Activated CD4-positive, alpha-beta T cell treated with anti-CD3 and anti-CD28 coated beads for 48 hours (primary cell): Measurements from ENCODE around the gene ACSBG1.

Experiments
- DNase-seq: peaks from one replicate; pipeline ENCODE4 v3.0.0-alpha.2; 2020

The ACSBG1 gene

DNA sequence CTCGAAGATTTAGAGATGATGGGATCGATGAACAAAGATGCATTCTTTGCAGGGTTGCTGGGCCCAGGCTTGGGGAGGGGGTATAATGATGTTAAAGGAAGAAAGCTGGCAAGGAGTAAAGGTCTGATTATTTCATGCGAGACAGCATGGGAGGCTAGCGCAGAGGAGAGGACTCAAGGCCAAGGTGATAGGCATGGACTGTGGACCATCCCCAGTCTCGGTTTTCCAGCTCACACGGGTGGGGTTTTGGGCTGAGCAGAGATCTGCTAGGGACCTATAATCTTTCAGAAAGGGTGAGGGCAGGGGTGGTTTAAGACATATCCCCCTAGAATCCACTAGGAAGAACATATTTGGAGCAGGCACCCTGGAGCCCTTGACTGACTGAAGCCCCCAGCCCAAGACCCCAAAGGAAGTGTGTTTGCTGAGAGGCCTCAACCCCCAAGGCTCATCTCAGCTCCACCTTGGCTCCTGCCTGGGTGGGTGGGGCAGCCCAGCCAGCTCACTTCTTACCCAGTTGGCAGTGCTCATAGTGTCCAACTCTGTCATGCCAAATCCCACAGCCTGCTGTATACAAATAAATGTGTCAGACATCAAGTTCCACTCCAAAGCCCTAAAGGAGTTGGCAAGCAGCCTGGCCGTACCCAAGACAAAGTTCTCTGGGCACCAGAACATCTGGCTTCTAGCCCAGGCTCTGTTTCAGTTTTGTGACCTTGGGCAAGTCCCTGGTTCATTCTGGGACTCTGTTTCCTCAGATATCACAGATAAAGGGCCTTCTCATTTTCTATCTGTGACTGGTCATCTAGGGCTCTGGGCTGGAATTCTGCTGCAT is 17.9 kb downstream of the ACSBG1 start:
- no peak for DNase-seq

- no peak for DNase-seq
Measured at GRCh38 chr15:78213956-78214355, 20.4 kb downstream of the ACSBG1 start.

DNA sequence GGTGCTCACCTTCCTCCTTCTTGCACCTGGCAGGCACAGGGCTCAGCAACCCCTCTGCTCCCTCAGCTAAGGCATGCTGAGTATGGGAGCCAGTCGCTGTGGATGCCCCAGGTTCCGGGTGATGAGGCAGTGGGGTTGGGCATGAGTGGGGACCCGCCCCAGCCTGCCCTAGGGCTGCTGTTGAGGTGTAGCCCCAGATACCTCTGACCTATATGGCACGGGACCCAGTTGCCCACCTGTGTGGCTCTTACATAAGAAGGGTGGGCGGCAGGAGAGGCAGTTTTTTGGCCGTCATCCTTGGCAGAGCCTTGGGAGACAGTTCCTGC is 21.0 kb downstream of the ACSBG1 start:
- no peak for DNase-seq

DNA sequence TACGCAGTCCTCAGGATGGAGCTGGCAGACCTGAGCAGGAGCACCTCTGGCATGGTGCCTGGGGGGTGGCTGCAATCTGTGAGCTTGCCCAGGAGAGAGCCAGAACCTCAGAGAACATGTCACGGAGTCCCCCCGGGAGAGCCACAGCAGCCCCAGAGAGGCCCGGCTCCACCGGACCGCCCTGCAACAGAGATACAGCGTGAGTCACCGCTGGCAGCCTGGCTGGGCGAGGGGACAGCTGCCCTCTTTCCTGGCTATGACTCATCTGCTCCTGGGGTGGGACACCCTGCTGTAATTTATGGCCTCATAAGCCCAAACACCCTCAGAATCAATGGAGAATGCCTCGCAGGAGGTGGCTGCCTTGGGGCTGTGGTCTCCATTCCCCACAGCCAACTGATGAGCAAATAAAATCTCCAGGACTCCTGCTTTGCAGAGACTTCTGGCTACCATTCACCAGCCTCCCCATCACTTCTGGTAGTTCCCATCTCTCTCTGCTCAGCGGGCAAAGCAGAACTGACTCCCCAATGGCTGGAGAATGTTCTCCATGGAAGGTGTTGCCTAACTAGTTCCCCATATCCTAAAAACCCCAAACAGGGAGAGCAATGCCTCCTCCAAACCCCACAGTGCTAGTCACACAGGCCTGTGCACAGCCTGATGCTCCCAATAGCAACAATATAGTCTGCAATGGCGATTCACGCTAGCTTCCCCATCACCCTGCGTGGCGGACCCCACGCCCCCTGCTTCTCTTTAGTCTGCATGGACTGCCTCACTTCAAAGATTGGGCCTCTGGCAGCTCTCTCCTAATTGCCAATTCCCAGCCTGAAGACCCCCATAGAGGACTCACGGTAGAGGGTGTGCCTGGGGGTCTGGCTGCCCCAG is 21.6 kb downstream of the ACSBG1 start:
- DNase-seq = no peak

GRCh38 chr15:78212008-78212407 is 22.4 kb downstream of the ACSBG1 start:
- no peak for DNase-seq

DNA sequence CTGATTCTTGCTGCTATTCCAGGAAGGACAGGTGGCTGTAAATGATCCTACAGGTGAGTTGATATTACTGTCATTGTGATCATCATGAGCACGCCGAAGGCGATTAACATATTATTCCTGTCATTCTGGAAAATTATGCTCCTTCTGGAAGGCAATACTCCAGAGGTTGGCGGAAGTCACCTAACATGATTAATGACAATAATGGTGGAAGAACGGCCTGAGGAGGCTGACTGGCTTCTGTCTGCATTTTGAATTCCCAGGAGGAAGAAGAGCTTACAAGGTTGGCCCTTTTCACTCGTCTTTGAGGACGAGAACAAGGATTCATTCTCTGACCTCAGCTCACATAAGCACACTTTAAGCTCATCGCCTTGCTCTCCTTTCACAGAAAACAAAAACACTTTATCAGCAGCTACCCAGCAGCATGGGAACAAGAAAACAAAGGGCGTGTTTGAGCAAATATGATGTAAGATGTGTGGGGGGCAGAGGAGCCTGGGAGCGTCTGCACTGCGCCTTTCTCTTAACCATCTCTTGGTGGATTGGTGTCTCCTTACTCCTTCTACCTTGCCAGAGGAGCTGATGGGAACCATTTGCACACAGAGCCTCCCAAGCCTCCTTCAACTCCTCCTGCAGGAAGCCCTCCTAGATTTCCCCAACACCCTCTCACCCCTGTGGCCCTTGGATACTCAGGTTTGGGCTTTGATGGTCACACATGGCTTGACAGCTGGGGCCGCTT is 23.0 kb downstream of the ACSBG1 start:
- no peak for DNase-seq

DNA sequence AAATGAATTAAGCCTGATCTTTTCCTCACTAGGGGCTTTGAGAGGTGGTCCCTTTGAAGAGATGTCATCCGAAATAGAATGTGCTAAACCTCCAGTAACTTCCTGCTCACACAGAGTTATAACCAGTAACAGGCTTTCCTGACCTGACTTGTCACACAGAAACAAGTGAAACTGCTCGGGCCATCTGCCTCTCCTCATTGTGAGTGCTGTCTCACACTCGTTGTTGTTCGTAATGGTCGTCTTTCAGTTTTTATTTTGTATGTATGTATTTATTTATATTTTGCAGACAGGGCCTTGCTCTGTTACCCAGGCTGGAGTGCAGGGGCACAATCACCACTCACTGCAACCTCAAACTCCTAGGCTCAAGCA is 24.0 kb downstream of the ACSBG1 start:
- no peak for DNase-seq

GRCh38 chr15:78209646-78210348 is 24.6 kb downstream of the ACSBG1 start:
- DNase-seq = no peak

GRCh38 chr15:78208887-78209645 is 25.3 kb downstream of the ACSBG1 start:
- no peak for DNase-seq

DNA sequence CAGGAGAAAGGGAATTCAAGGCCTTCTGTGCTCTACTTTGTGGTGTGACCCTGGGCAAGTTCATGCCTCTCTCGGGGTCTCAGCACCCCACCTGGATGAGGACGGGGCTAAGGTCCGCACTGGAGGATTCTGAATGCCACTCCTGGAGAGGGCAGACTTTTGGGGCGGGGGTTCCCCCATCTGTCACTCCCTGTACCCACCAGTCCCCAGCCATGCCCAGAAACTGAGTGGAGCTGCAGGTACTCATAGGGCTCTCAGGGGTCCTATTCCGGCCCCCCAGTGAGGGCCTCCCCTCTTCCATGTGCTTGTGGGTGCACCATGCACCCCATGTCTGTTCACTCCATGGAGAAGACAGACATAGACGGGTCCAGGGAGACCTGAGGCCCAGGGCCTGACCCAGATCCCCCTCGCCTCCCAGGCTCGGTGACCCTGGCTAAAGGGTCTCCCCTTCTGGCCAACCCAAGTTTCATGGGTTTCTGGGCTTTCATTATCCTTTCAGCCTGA is 26.0 kb downstream of the ACSBG1 start:
- DNase-seq = no peak

DNA sequence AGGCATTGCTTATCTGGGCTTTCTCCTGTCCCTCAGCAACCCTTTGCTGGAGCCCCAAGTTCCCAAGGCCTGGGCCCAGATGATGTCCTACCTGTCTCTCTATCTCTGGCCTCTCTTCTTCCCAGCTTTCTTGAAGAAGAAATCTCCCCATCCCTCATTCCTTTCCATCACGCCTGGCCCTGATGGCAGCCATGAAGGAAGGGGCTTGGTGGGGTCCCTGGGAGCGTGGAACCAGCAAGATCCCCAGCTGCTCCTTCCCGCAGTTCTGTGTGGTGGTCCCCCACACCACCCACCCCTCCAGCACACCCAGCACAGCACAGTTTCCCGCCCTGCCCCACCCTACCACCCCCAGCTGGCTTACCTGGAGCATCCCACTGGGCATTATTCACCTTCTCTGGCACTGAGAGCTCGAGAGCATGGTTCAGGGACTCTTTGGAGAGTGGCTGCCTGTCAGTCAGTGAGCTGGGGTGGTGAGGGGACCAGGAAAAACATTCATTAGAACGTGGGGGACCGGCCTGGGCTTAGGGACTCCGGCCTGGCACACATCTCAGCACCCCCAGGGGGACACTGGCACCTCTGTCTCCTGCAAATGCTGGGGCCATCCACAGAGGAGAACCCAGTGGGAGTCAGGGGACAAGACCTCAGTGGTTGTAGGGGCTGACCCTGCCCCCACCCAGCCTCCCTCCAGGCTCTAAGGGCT is 26.6 kb downstream of the ACSBG1 start:
- DNase-seq = no peak

DNA sequence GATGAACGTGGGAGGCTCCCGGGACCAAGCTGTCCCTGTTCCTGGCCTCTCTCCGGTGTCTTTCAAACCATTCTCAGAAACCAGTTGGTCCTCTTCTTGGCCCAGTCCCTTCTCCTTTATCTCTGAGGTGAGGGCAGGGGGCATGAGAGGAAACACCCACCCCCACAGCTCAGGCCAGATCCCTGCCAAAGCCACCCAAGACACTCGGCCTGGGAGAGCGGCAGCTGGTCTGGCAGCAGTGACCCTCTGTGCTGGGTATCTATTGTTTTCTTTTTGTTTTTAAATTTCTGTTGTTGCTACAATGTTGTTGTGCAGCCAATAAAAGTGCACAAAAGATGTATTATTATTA is 27.3 kb downstream of the ACSBG1 start:
- no peak for DNase-seq

GRCh38 chr15:78206326-78207109 is 27.8 kb downstream of the ACSBG1 start:
- no peak for DNase-seq

GRCh38 chr15:78205856-78206255 is 28.5 kb downstream of the ACSBG1 start:
- DNase-seq = no peak

GRCh38 chr15:78205337-78205736 is 29.0 kb downstream of the ACSBG1 start:
- DNase-seq = no peak

DNA sequence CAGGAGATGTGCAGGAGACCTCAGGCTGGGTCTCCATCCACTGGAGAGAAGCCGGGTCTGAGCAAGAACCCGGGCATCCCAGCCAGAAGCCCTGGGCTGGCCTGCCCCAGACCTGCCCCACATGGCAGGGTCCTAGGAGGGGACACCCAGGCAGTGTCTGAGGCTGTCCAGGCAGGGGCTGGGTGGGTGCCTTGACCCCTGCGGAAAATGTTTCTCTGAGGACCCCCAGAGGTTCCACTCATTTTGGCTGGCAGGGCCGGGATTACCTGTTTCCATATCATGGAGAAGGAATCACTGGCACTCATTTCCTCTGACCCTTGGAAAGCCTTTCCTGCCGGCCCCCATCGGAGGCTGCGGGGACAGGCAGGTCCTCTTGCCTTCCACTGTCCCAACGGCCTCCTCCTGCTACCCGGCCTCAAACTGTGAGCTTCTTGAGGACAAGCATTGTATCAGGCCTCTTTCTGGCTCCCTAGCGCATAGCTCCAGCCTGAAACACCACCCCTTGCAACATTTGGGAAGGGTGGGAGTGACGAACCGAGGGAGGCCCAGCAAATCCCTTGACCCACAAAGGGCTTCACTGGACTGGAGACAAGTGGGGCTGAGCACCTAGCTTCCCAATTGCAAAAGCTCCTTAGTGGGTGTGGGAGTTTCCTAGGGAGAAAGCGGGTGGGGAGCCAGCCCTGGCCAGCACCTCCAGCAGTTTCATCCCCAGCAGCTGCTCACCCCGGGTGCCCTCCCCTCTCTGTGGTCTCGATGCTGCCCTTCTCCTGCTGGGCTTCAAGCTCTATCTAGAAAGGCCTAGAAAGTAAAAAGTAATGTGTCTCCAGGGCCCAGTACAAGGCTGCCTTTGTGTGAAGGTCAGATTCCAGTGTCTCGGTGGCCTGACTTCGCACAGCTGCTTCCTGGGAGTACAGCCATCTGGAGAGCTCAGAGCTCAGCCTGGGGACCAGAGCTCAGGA is 29.7 kb downstream of the ACSBG1 start:
- DNase-seq = no peak

DNA sequence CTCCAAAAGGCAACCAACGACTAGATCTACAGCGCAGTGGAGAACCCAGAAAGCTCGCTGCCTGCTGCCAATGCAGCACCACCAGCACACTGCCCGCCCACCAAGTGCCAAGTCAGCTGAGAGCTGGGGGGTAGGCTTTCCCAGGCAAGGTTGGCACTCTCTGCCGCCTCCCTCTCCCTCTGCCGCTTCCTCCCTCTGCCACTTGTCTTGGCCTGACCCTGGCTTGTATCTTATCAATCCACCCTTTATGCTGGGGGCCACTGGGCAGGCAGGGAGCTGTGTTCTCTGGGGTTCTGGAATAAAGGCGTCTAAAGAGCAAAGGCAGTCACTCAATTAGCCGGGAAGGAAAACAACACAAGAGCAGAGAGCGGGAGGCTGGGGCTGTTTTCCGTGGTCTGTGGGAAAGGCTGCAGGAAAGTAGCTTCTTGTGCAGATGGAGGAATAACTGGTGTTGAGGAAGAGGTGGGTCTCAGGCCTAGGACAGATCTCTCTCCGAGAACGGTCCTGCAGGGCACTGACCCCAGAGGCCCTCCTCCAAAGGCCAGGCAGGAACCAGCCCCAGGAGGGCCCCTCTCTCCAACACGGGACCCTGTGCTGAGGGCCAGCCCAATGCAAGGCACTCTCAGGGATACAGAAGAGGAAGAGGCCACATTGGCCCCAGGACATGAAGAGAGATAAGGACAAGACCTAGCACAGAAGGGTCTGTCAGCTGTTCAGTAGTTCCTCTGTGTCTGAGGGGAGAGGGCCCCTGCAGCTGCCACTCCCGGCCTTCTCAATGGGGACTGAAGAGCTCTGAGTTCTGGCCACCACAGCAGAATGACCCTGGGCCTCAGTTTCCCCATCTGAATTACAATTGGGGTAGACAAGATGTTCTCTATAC is 30.8 kb downstream of the ACSBG1 start:
- no peak for DNase-seq
